CD1c-positive myeloid dendritic cell (primary cell): Measurements from ENCODE around the gene TENM4.
"Not testable (repeated sequence)": the region's sequence is repeated elsewhere in the genome, so short reads cannot be mapped to it uniquely, and the experiment has no call there.

ENCODE experiments used
- DNase-seq: peaks from one replicate; pipeline ENCODE4 v3.0.0-alpha.2; 2016; ENCODE audit errors: extremely low spot score

The TENM4 gene

GRCh38 chr11:78853521-78853920 lies 587.3 kb downstream of the TENM4 start:
- no peak for DNase-seq

DNA sequence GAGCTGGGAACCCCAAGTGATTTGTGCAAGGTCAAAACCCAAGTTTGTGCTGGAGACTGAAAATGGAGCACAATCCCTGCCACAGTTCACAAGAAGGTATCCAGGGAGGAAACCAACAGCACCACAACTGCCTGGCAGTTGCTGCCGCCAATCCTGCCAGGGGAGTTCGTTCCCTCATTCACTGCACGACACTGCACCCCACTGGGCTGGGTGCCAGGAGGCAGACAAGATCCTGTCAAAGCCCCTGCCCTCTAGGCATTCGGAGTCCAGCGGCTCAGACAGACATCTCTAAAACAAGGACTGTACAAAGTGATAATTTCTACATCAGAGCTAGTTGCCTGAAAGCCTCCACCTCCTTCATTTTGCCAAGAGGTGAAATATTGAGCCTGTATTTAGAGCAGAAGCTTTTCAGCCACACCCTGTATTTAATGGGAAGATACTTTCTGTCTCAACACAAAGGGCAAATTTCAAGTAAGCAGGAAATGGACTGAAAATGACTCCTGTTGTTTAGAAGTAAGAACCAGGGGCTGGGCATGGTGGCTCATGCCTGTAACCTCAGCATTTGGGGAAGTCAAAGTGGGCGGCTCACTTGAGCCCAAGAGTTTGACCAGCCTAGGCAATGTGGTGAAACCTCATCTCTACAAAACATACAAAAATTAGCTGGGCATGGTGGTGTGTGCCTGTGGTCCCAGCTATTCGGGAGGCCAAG lies 588.8 kb downstream of the TENM4 start:
- peak; percentile 44 for DNase-seq

GRCh38 chr11:78850078-78850477 lies 590.8 kb downstream of the TENM4 start:
- DNase-seq = no peak

DNA sequence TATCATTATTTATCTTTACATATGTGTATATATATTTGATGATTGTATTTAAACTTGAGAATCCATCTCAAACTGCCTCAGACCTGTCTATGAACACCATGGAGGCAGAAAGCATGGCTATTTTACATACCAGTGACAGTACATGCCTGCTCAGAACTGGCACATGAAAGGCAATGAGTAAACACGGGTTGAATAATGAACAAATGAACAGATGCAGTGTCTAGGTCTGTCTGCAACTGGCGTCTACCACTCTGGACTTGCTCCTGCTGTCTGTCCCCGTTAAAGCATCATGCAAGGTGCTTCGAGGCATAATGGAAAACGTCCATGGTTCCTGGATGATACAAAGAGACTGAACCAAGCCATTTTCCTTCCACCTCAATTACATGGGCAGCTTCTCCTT lies 594.6 kb downstream of the TENM4 start:
- no peak for DNase-seq

DNA sequence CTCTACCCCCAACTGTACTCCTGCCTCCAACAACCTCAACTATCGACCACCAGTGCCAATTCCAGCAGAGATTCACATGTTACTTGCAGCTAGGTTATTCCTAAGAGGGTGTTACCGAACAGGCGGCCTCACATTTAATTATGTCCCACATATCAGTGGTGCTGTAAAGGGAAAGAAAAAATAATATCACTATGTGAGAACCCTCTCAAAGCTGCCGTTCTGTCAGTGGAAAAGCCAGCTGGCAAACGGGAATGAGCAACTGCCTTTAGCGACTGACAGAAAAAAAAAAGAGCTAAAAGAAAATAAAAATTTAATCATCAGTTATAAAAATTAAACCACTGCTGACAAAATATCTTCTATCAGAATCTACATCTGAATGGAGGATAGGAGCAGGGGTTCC lies 595.3 kb downstream of the TENM4 start:
- DNase-seq = no peak

DNA sequence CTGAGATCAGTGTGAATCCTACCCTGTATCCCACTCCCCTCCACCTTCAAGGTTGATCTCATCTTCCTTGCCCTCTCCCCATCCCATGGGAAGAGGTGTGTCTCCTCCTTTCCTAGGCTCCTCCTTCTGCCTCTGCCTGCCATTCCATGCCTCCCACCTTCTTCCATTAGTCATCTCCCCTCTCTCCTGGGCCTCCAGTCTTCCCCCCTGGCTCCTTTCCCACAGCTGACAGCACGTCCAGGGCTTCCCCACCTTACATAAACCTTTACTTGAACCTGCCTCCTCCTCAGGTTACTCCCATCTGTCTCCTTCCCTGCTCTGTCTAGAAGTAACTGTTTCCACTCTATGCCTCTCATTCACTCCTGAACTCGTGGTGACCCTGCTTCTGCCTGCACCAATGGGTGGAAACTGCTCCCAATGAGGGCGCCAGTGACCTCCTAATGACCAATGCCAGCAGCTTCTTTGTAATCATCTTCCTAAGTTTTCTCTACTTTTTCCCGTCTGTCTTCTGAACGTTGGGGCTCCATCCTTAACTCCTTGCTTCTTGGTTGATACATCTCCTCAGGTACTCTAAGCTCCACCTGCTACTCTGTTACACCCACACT lies 599.3 kb downstream of the TENM4 start:
- no peak for DNase-seq

DNA sequence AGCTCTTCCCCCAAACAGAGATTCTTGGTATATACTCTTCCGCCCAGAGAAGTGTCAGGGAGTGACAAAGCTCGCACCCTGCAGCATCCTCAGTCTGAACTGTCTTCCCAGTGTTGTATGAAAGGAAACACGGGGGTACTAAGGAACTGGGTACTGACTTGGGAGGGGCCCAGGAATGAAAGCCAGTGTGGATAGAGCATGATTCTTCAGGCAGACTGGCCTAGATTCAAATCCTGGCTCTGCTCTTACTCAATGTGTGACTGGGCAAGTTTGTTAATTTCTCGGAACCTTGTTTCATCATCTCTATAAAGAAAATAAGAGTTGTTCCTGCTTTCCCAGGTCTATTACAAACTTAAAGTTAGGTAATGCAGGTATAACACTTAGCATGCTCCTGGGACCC lies 600.2 kb downstream of the TENM4 start:
- no peak for DNase-seq

DNA sequence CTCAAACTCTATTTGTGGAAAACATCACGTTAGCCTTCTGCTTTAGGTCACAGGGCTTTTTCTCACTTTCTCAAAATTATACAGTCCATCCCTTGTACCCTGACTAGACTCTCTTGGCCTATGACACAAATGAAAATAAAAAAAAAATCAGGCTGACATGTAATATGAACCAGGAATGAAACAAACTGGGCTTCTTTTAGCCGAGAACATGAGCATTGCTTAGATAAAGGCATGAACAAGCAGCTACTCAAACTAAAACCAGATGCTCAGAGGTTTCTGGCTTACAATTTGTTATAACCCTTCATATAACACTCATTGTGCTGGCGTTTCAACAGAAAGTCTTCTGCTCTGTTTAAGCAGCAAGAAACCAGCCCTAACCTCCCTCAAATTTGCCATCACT lies 600.6 kb downstream of the TENM4 start:
- DNase-seq = no peak

DNA sequence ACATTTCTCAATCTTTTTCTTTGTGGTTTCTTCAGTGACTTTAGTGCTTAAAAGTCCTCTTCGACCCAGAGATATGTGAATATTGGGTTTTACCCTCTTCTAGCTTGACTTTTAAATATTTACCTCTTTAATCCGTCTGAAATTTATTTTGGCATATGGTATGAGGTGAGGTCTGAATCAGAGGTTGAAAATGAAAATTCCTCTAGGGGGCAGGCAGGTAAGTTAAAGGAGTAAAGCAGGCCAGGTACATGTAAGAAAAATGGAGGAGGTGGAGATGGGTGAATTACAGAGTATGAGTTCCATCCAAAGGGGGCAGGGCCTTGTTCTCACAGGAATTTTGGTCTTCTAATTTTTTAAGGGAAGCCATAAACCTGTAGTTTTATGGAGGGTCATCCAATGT lies 602.4 kb downstream of the TENM4 start:
- DNase-seq = no peak

DNA sequence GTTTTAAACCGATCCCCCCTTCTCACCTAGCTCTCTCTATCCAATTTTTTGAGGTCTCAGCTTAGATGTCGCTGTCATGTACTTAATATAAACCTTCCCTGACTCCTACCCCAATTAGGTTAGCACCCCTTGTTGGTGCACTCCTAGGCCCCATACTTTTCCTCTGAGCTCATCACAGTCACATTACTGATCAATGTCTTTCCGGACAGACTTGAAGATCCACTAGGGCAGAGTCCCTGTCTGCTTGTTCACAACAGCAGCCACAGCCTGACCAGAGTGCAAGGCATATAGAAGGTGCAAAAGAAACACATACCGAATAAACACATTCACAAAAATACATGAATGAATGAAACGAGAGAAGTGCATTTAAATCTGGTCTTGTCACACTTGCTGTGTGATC lies 605.2 kb downstream of the TENM4 start:
- no peak for DNase-seq

- no peak for DNase-seq
These were observed 605.9 kb downstream of the TENM4 start for GRCh38 chr11:78834886-78835285.

DNA sequence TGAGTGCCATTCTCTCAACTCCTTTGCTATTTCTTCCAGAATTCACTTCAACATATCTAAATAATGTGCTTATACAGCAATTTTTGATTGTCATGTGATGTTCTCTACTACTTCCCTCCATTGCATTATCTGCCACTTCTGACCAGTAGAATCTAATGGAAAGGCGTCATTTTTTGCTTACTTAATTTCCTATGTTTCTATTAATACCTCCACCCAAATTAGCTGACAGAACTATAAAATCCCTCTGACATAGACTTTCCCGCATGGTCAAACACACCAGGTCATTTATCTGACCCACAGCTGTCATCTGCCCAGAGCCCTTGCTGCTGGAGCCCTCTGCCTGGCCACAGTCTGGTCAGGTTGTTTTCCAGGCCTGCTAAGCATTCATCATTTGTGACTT lies 607.6 kb downstream of the TENM4 start:
- DNase-seq = peak; percentile 9

DNA sequence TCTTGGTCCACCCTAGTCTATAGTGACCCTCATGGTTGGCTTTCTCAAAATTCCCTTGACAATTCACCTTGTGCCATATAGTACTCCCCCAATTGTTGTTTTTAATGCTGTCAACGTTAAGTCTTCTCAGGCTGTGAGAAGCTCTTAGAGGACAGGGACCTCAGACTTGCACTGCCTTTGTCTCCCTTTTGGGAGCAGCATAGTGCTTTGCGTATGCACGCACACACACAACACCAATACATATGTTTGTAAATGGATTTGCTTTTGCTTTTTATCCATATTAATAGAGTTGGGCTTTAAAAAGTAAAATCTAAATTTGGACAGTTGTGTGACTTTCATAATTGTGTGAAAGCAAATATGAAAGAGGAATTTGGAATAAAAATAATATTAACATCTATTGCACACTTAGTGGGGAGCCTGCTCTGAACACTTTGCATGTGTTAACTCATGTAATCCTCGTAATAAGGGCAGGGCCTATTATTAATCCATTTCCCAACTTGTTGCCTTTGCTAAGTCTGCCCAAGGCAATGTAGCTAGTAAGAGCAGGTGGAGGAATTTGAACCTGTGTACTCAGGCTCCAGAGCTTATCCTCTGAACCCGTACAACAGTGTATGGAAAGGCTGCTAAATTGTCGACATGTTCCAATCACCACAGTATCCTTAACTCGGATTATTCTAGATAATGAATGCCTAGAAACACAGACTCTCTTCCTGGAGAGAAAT lies 608.4 kb downstream of the TENM4 start:
- DNase-seq = no peak

DNA sequence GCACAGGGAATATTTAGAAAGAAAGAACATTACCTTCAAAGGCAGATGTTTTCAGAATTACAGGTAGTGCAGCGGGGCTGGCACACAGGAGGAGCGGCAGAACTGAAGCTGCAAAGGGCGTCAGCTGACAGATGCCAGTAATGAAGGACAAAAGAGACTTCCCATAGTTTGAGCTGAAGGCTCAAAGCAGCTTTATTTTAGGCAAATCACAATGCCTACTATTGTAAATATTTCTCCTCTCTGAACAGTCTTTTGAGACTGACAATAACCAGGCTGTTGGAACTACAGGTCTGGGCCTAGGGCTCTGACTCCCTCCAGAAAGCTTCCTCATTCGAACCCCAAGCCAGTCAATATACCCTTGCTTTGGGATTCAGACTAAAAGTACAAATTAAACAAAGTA lies 609.3 kb downstream of the TENM4 start:
- no peak for DNase-seq

DNA sequence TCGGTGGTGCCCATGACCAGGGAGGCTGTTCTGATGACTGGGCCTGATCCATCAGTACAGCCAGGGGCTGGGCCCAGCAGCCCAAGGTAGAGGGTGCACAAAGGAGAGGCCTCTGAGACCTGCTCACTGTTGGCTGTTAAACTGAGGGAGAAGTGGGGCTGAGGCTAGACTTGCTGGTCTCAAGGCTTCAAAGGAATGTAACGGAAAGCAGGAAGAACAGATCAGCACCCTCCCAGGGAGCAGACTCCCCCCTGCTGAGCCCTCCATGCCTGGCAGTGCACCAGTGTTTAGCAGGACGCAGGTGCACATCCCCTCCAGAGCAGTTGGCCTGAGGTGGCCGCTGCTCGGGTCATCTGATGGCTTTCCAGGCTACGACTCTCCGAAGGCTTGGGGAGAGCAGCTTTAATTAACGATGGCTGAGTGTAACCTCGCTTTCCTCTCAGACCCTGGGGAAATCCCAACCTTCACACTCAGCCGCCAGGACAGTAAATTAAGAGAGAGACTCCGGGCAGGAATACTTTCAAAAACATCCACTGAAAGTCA lies 610.5 kb downstream of the TENM4 start:
- no peak for DNase-seq

DNA sequence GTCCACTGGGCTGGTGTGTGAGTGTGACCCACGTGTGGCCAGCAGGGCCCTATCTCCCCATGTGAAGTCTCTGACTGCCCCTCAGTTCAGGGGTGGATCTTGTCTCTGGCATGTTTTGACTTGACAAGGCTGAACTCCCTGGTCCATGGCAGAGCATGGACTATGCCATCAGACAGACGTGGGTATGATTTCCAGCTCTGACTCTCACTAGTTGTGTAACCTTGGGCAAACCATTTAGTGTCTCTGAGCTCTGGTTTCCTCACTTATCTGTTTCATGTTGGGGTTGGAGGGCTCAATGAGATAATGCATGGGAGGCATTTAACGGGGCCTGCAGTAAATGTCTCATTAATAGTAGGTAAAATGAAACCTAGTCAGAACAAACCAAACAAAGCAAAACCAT lies 611.7 kb downstream of the TENM4 start:
- no peak for DNase-seq

DNA sequence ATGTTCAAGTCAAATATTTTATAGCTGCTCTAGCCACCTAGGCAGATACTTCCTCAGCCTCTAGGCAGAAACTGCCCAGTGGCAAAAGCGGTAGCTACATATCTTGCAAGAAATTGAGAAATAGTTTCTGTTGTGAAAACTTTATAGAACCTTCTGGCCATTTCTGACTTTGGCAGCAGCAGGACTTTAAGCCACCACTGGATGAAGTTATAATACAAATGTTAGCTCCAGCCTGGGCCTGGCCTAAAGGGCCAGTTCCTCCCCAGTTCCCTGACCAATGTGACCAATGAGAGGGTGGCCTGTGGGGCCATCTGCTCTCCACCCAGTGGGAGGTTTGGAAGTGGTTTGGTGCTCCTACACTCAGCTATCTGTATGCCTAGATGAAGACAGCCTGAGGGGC lies 612.2 kb downstream of the TENM4 start:
- peak; percentile 45 for DNase-seq

- DNase-seq = not testable (repeated sequence)
These were observed 613.5 kb downstream of the TENM4 start for GRCh38 chr11:78827291-78827690.

DNA sequence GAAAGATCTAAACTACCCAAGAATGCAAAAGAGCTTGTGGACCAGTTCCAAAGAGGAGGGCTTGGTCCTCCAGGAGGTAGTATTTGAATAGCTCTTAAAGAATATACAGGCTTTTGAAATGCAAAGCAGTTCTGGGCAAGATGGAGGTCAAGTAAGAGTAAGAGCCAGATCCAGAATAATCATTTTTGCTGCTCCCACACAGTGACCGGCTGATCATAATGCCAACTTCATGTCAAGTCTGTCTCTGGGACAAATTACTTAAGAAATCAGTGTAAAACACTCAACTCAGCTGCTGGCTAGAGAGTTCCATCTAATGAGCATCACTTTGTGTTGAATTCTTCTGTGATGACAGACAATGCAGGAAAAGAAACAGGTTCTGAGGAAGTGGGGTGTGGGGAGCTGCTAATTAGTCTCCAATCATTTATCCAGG lies 615.2 kb downstream of the TENM4 start:
- DNase-seq = no peak

GRCh38 chr11:78823588-78823987 lies 617.2 kb downstream of the TENM4 start:
- DNase-seq = no peak

GRCh38 chr11:78822931-78823423 lies 617.9 kb downstream of the TENM4 start:
- no peak for DNase-seq
